ENCODE results near the gene RETREG3.
"Not testable (repeated sequence)": the region's sequence is repeated elsewhere in the genome, so short reads cannot be mapped to it uniquely, and the experiment has no call there.

GRCh38 chr17:42627032-42627764 lies 18.0 kb upstream of the RETREG3 start:
- not testable (repeated sequence) for TF ChIP-seq EZH2 (IDR thresholded peaks at IDR 0.05; ENCODE audit: insufficient read depth, poor library complexity, severe bottlenecking); EZH2phosphoT487 (IDR thresholded peaks at IDR 0.05; ENCODE audit: insufficient read depth, low read depth)
